SU-DHL-6 (cell line): ENCODE results near the gene NAE1.

Experiments
- H2AFZ ChIP-seq: fragments of 200-600 bp; sonication (generic); 2 replicates; pipeline ENCODE4 v1.6.1; 2014; ENCODE audit warnings: low read depth, mild to moderate bottlenecking, moderate library complexity, mixed read lengths, antibody characterized with exemption, low read length; ENCODE audit not compliant: severe bottlenecking
- H3F3A ChIP-seq: fragments of 200-600 bp; shearing (Covaris generic); 2 replicates; pipeline ENCODE4 v1.6.0; 2016; ENCODE audit warnings: antibody characterized with exemption, mild to moderate bottlenecking; ENCODE audit not compliant: insufficient read depth
- H3K27ac ChIP-seq: fragments of 200-600 bp; sonication (generic); 2 replicates; pipeline ENCODE4 v1.5.1; 2016; ENCODE audit warnings: low read depth, mild to moderate bottlenecking, low read length, moderate library complexity, mixed read lengths
- H3K27me3 ChIP-seq: fragments of 200-600 bp; sonication (generic), shearing (Covaris generic); 2 replicates; pipeline ENCODE4 v1.6.0; 2014; ENCODE audit warnings: mild to moderate bottlenecking, low read length
- H3K36me3 ChIP-seq: fragments of 200-600 bp; sonication (generic); 2 replicates; pipeline ENCODE4 v1.6.1; 2014; ENCODE audit warnings: mild to moderate bottlenecking, low read length, mixed read lengths
- H3K4me2 ChIP-seq: fragments of 300-600, 200-600 bp; shearing (Covaris generic), sonication (generic); 2 replicates; pipeline ENCODE4 v1.6.0; 2014; ENCODE audit warnings: low read length, low read depth, mild to moderate bottlenecking; ENCODE audit not compliant: poor library complexity, severe bottlenecking
- H3K4me3 ChIP-seq: fragments of 200-600 bp; sonication (generic); 2 replicates; pipeline ENCODE4 v1.5.1; 2014; ENCODE audit warnings: antibody characterized with exemption, low read length, mild to moderate bottlenecking, mixed read lengths; ENCODE audit not compliant: insufficient read depth, poor library complexity, severe bottlenecking
- H3K79me2 ChIP-seq: fragments of 200-600 bp; sonication (generic); 2 replicates; pipeline ENCODE4 v1.6.1; 2014; ENCODE audit warnings: mild to moderate bottlenecking, low read length, moderate library complexity; ENCODE audit not compliant: insufficient read depth
- H3K9ac ChIP-seq: fragments of 200-600 bp; sonication (generic); 2 replicates; pipeline ENCODE4 v1.7.0; 2014; ENCODE audit warnings: mild to moderate bottlenecking, low read length
- H3K9me2 ChIP-seq: fragments of 200-600 bp; sonication (generic); replicated peaks from 2 replicates; pipeline ENCODE4 v1.6.1; 2014; ENCODE audit warnings: low read length; ENCODE audit not compliant: insufficient read depth
- H3K9me3 ChIP-seq: fragments of 200-600 bp; sonication (generic); 2 replicates; pipeline ENCODE4 v1.6.1; 2014; ENCODE audit warnings: low read length, mixed read lengths; ENCODE audit not compliant: insufficient read depth
- H4K20me1 ChIP-seq: fragments of 200-600 bp; sonication (generic); 2 replicates; pipeline ENCODE4 v1.6.1; 2014; ENCODE audit warnings: low read depth, mild to moderate bottlenecking, antibody characterized with exemption, low read length, moderate library complexity, mixed read lengths
- CTCF ChIP-seq: fragments of 200-600 bp; sonication (generic); IDR thresholded peaks from one replicate; pipeline ENCODE4 v1.5.1; 2017; ENCODE audit warnings: antibody characterized with exemption, mild to moderate bottlenecking, low read length, moderate library complexity; ENCODE audit not compliant: insufficient read depth, poor library complexity, severe bottlenecking
- EZH2phosphoT487 ChIP-seq: fragments of 200-600 bp; sonication (generic), shearing (Covaris generic); conservative IDR thresholded peaks from 2 replicates; pipeline ENCODE4 v1.6.1; 2018; ENCODE audit warnings: mild to moderate bottlenecking, antibody characterized with exemption, low read length, moderate library complexity, mixed read lengths

Gene NAE1

GRCh38 chr16:66847533-66848067 is 16.8 kb upstream of the NAE1 start:
- Histone ChIP-seq H3K4me3 (no peak overlapping the region), H3K9me2 (no peaks in the 10 kb centered on the region), H3K27me3 (no peaks in the 10 kb centered on the region), H3K9ac (no peak overlapping the region), H2AFZ (no peak overlapping the region), H3K9me3 (no peaks in the 10 kb centered on the region), H3K4me2 (no peak overlapping the region), H4K20me1 (no peaks in the 10 kb centered on the region), H3K27ac (no peak overlapping the region), H3K79me2 (no peaks in the 10 kb centered on the region), H3F3A (no peaks in the 10 kb centered on the region), H3K36me3 (no peaks in the 10 kb centered on the region)
- TF ChIP-seq EZH2phosphoT487: no peak
- TF ChIP-seq CTCF: no peak

GRCh38 chr16:66846831-66847230 is 16.1 kb upstream of the NAE1 start:
- Histone ChIP-seq H4K20me1 (no peaks in the 10 kb centered on the region), H3K9me2 (no peaks in the 10 kb centered on the region), H3K36me3 (no peaks in the 10 kb centered on the region), H3F3A (no peaks in the 10 kb centered on the region), H2AFZ (no peak overlapping the region), H3K27me3 (no peaks in the 10 kb centered on the region), H3K4me3 (no peak overlapping the region), H3K79me2 (no peaks in the 10 kb centered on the region), H3K27ac (no peak overlapping the region), H3K4me2 (no peak overlapping the region), H3K9me3 (no peaks in the 10 kb centered on the region), H3K9ac (no peak overlapping the region)
- no peak for TF ChIP-seq CTCF
- TF ChIP-seq EZH2phosphoT487: no peak

- Histone ChIP-seq H4K20me1 (no peaks in the 10 kb centered on the region), H3K36me3 (no peaks in the 10 kb centered on the region), H3K79me2 (no peaks in the 10 kb centered on the region), H3K27ac (no peak overlapping the region), H2AFZ (no peak overlapping the region), H3K9ac (no peak overlapping the region), H3K4me3 (no peak overlapping the region), H3K4me2 (no peak overlapping the region), H3F3A (no peaks in the 10 kb centered on the region), H3K27me3 (no peaks in the 10 kb centered on the region), H3K9me2 (no peaks in the 10 kb centered on the region), H3K9me3 (no peaks in the 10 kb centered on the region)
- TF ChIP-seq CTCF (no peak), EZH2phosphoT487 (no peak)
Measured at GRCh38 chr16:66846266-66846665, 15.5 kb upstream of the NAE1 start.
